NAMALWA (cell line): Measurements from ENCODE around the gene PDGFRA.
"Not testable (repeated sequence)": the region's sequence is repeated elsewhere in the genome, so short reads cannot be mapped to it uniquely, and the experiment has no call there.

ENCODE experiments used
- DNase-seq: peaks from one replicate; pipeline ENCODE4 v3.0.0-alpha.2; 2015; ENCODE audit warnings: low spot score

Gene PDGFRA

GRCh38 chr4:54227256-54228055 is 1.6 kb upstream of the PDGFRA start:
- no peak for DNase-seq

- peak; percentile 29 for DNase-seq
Measured at GRCh38 chr4:54228056-54228527, 1.0 kb upstream of the PDGFRA start.

- DNase-seq: no peak
Measured at GRCh38 chr4:54228546-54228945, 547 bp upstream of the PDGFRA start.

GRCh38 chr4:54229631-54230483 is 764 bp downstream of the PDGFRA start:
- no peak for DNase-seq

GRCh38 chr4:54230484-54231418 is 1.7 kb downstream of the PDGFRA start:
- DNase-seq: no peak

- no peak for DNase-seq
Measured at GRCh38 chr4:54231419-54231767, 2.3 kb downstream of the PDGFRA start.

- DNase-seq: no peak
Measured at GRCh38 chr4:54231768-54232688, 2.9 kb downstream of the PDGFRA start.

- DNase-seq: peak; percentile 58
Measured at GRCh38 chr4:54233277-54233696, 4.2 kb downstream of the PDGFRA start.

- peak; percentile 81 for DNase-seq
Measured at GRCh38 chr4:54233697-54234496, 4.8 kb downstream of the PDGFRA start.

GRCh38 chr4:54234497-54235205 is 5.6 kb downstream of the PDGFRA start:
- DNase-seq: no peak

GRCh38 chr4:54236316-54236715 is 7.2 kb downstream of the PDGFRA start:
- not testable (repeated sequence) for DNase-seq

- no peak for DNase-seq
Measured at GRCh38 chr4:54237770-54238169, 8.7 kb downstream of the PDGFRA start.

GRCh38 chr4:54238389-54238788 is 9.3 kb downstream of the PDGFRA start:
- DNase-seq: no peak

- not testable (repeated sequence) for DNase-seq
Measured at GRCh38 chr4:54241268-54241823, 12.3 kb downstream of the PDGFRA start.

- DNase-seq: not testable (repeated sequence)
Measured at GRCh38 chr4:54243541-54243940, 14.4 kb downstream of the PDGFRA start.

- DNase-seq: not testable (repeated sequence)
Measured at GRCh38 chr4:54252312-54252711, 23.2 kb downstream of the PDGFRA start.

- DNase-seq: no peak
Measured at GRCh38 chr4:54254116-54254914, 25.2 kb downstream of the PDGFRA start.

GRCh38 chr4:54254915-54255246 is 25.8 kb downstream of the PDGFRA start:
- no peak for DNase-seq
